T-cell (primary cell): Measurements from ENCODE around the gene CLSTN2. TPM values are rescaled to one million over a fixed set of nuclear protein-coding genes. Genes with fewer than 3 reads are reported as not detected.

Experiments
- ATAC-seq, 4 experiments: fragments of 200-7000 bp in 3 of 4; fragments of 150-1000 bp in 1 of 4; cut with Tn5 transposase; replicated peaks in 1 of 4; 1 replicate in 3 of 4; 2 replicates in 1 of 4; pipeline ENCODE4 v1.10.0; 2021; ENCODE audit warnings: moderate library complexity in 3 of 4, mild to moderate bottlenecking in 2 of 4, moderate number of reproducible peaks in 1 of 4
- CTCF ChIA-PET, 2 donors: fragments of 300-600 bp; sonication (Branson Sonifier 250); formaldehyde crosslinking; loops; one replicate each; lab custom pipeline; 2022; ENCODE audit warnings: antibody characterized with exemption in 2 of 2; lab: Charles Lee
- POLR2A ChIA-PET, 2 donors: fragments of 300-600 bp; sonication (Branson Sonifier 250); formaldehyde crosslinking; loops; one replicate each; lab custom pipeline; 2022; ENCODE audit warnings: antibody characterized with exemption in 2 of 2; lab: Charles Lee
- DNase-seq, 35 experiments: peaks; one replicate each; pipeline versions ENCODE4 v3.0.0 to v3.0.0-alpha.2; 2013 to 2023
- H3K27ac ChIP-seq: one replicate; pipeline ENCODE4 v1.5.1; 2013; ENCODE audit warnings: low read length
- H3K27me3 ChIP-seq, 2 experiments: replicated peaks in 1 of 2; 1 replicate in 1 of 2; 2 replicates in 1 of 2; pipeline versions ENCODE4 v1.6.1 to v1.7.0; 2013; ENCODE audit warnings: low read length in 1 of 2, mixed read lengths in 1 of 2; ENCODE audit not compliant: control insufficient read depth in 2 of 2, insufficient read depth in 2 of 2; ENCODE audit errors: extremely low read depth in 1 of 2
- H3K36me3 ChIP-seq, 2 donors: 1 replicate in 1 of 2; 2 replicates in 1 of 2; pipeline versions ENCODE4 v1.6.1 to v1.7.0; 2013; ENCODE audit warnings: low read length in 1 of 2; ENCODE audit not compliant: control insufficient read depth in 2 of 2, insufficient read depth in 1 of 2; ENCODE audit errors: extremely low read depth in 1 of 2
- H3K4me1 ChIP-seq, 2 experiments: 1 replicate in 1 of 2; 2 replicates in 1 of 2; pipeline versions ENCODE4 v1.6.1 to v1.7.0; 2013; ENCODE audit warnings: low read length in 2 of 2, mixed read lengths in 1 of 2; ENCODE audit not compliant: insufficient read depth in 2 of 2, control insufficient read depth in 1 of 2; ENCODE audit errors: extremely low read depth in 1 of 2
- H3K4me3 ChIP-seq, 2 donors: 1 replicate in 1 of 2; 2 replicates in 1 of 2; pipeline versions ENCODE4 v1.5.1 to v1.7.0; 2013; ENCODE audit warnings: mild to moderate bottlenecking in 2 of 2, low read length in 1 of 2, moderate library complexity in 1 of 2; ENCODE audit not compliant: control insufficient read depth in 1 of 2; ENCODE audit errors: extremely low read depth in 1 of 2
- H3K9me3 ChIP-seq: 2 replicates; pipeline ENCODE4 v1.7.0; 2013
- H3K27ac Mint-ChIP-seq, 2 donors: one replicate each; pipeline ENCODE4 v1.8.0; 2020 to 2021; ENCODE audit warnings: mild to moderate bottlenecking in 2 of 2, mixed read lengths in 2 of 2
- H3K27me3 Mint-ChIP-seq, 2 donors: one replicate each; pipeline ENCODE4 v1.8.0; 2021 to 2022; ENCODE audit warnings: mixed read lengths in 2 of 2
- H3K36me3 Mint-ChIP-seq: one replicate; pipeline ENCODE4 v1.8.0; 2021; ENCODE audit warnings: mixed read lengths
- H3K4me1 Mint-ChIP-seq, 3 donors: one replicate each; pipeline ENCODE4 v1.8.0; 2020 to 2022; ENCODE audit warnings: mixed read lengths in 3 of 3, mild to moderate bottlenecking in 1 of 3
- H3K4me3 Mint-ChIP-seq, 3 donors: one replicate each; pipeline ENCODE4 v1.8.0; 2020 to 2022; ENCODE audit warnings: mild to moderate bottlenecking in 3 of 3, mixed read lengths in 3 of 3, moderate library complexity in 3 of 3
- H3K9me3 Mint-ChIP-seq, 3 donors: one replicate each; pipeline ENCODE4 v1.8.0; 2020 to 2022; ENCODE audit warnings: mixed read lengths in 3 of 3
- WGBS: methylation state at CpG from one replicate; pipeline ENCODE4 v1.1.5; 2013; ENCODE audit warnings: missing lambda C conversion rate; ENCODE audit not compliant: insufficient coverage; 5-methylcytosine and 5-hydroxymethylcytosine counted together
- total RNA-seq, 35 experiments: library from RNA in 6 of 35; stranded (reverse) in 6 of 35; fragments of 120-200 nt in 1 of 35; gene quantifications; one replicate each; pipeline versions ENCODE4 v1.2.1 to v1.2.4 and lab custom pipeline; 2013 to 2026

CLSTN2 gene
- total RNA-seq, 5 donors from 2014 or later (not counting 1 experiment from before 2014, with no cell fraction given), result under 0.01 to 0.12 (median 0.03) TPM; not detected in 2

DNA sequence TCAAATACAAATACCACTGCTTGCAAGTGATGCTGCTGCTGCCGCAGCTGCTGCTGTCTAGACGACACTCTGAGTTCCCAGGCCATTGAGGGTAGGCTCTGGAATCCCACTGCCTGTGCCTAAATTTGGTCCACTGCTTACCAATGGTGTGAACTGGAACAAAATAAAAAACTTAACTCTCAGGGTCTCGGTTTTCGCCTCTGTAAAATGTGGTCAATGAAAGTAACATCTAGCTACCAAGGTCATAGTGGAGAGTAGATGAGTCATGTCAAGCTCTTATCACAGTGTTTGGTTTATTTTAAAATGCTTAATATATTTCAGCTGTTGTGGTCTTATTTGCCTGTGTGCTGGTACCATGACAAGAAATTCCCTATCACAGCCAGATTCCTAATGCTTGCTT, 299.3 kb downstream of the CLSTN2 start:
- H3K4me3 ChIP-seq, result no peak overlapping the region
- H3K27ac Mint-ChIP-seq, result no peak overlapping the region
- DNase-seq (no peak), ATAC-seq (no peak)
- H3K9me3 ChIP-seq, result no peaks in the 10 kb centered on the region
- no peaks in the 10 kb centered on the region for H3K4me1 ChIP-seq
- CTCF ChIA-PET, result interaction anchor here in 1 of 2 donors (0.5 kb wide), 1 partner anchor 362 kb away, joined by 4 read pairs; no protein-coding TSS in a partner anchor
- H3K27ac ChIP-seq, result no peak overlapping the region
- H3K4me3 Mint-ChIP-seq, result no peak overlapping the region
- H3K36me3 Mint-ChIP-seq, result no peaks in the 10 kb centered on the region
- WGBS, result 92% methylated on average over 2 of the region's 4 CpGs
- POLR2A ChIA-PET, result no interaction called here
- no peaks in the 10 kb centered on the region for H3K36me3 ChIP-seq
- no peaks in the 10 kb centered on the region for H3K27me3 ChIP-seq
- H3K4me1 Mint-ChIP-seq, result no peaks in the 10 kb centered on the region
- H3K27me3 Mint-ChIP-seq, result peaks cover 2 to 5% of the 10 kb centered on the region in 2 donors
- peaks cover 0 to 12% (median 0%) of the 10 kb centered on the region in 3 donors for H3K9me3 Mint-ChIP-seq

DNA sequence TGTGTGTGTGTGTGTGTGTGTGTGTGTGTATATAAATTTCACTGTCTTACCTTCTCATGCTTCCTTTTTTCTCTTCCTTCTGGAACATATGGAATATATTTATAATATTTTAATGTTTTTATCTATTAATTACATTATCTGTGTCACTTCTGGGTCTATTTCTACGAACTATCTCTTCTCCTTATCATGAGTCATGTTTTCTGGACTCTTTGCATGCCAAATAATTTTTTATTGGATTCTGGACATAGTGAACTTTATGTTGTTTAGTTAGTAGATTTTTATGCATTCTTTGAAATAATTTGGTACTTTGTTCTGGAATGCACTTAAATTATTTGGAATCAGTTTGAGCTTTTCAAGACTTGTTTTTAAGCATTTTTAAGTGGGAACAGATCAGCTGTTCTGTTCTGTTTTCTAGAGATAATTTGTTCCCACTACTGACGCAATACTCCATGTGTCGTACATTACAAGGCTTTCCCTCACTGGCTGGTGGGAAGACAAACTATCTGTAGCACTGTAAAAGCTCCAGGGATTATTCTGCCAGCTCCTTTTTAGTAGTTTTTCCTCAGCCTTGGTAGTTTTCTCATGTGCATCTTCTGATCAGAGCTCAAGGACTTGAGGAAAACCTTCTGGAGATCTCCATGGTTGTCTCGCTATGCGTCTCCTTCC, 302.0 kb downstream of the CLSTN2 start:
- Histone ChIP-seq H3K36me3 (no peaks in the 10 kb centered on the region), H3K27me3 (no peaks in the 10 kb centered on the region), H3K9me3 (no peaks in the 10 kb centered on the region), H3K4me1 (no peaks in the 10 kb centered on the region), H3K27ac (no peak overlapping the region), H3K4me3 (no peak overlapping the region)
- H3K4me1 Mint-ChIP-seq, result no peaks in the 10 kb centered on the region
- H3K27me3 Mint-ChIP-seq, result peaks cover 2 to 5% of the 10 kb centered on the region in 2 donors
- H3K9me3 Mint-ChIP-seq, result peaks cover 0 to 4% (median 0%) of the 10 kb centered on the region in 3 donors
- DNase-seq (no peak), ATAC-seq (no peak)
- ChIA-PET CTCF (no interaction called here), POLR2A (no interaction called here)
- no peaks in the 10 kb centered on the region for H3K36me3 Mint-ChIP-seq
- no peak overlapping the region for H3K27ac Mint-ChIP-seq
- H3K4me3 Mint-ChIP-seq, result no peak overlapping the region
- WGBS, result 95% methylated on average over 4 of the region's 5 CpGs

DNA sequence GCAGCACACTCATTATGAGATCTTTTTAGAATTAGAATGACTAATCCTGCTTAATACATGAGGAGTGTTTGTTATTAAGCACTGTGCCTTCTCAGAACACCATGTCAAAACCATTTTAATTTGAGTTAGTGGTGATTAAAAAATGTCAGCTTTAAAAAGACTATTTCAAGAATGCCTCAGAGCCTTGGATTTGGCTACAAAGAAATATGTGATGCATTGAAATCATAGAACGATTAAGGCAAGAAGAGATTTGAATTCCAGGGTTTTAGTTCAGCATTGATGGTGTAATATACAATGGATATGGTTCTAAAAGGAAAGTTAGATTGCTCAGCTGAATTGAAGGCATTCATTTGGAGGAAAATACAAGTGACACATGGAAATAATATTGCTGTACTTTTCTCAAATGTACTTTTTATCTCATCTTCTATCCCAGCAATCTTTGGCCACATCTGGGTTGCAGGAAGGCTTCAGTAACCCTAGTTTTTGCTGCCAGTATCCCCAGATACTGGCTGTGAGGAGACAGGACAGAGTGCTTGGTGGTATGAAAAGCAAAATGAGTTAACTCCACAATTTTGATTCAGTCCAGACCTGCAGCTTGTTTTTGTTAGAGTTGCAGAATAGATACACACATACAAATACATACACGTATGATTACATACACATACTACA, 303.8 kb downstream of the CLSTN2 start:
- ATAC-seq, result no peak
- 89% methylated on average over 1 of the region's 2 CpGs for WGBS
- CTCF ChIA-PET, result no interaction called here

DNA sequence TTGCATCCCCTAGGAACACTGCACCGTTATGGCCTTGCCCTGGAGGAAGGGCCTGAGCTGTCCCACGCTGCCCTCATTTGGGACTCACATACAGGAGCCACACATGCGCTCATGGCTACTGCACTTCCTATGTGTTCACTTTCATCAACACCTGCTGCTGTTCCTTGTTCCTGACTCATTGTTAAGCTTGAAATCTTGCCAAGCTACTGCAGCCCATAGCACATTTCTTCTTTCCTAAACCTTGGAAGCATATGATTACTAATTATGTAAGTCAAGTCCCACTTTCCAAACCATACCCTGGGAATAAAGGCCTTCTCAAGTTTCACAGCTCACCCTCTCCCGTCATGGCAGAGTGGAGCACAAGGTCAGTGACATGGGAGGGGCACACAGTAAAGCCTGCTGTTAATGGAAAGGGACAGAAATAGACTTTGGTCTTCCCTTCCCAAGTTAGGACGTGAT, 307.9 kb downstream of the CLSTN2 start:
- Mint-ChIP-seq H3K27me3 (no peaks in the 10 kb centered on the region), H3K36me3 (no peaks in the 10 kb centered on the region), H3K27ac (no peak overlapping the region), H3K9me3 (no peaks in the 10 kb centered on the region), H3K4me3 (no peak overlapping the region), H3K4me1 (no peaks in the 10 kb centered on the region)
- Histone ChIP-seq H3K9me3 (no peaks in the 10 kb centered on the region), H3K4me3 (no peak overlapping the region), H3K4me1 (no peaks in the 10 kb centered on the region), H3K36me3 (no peaks in the 10 kb centered on the region), H3K27ac (no peak overlapping the region), H3K27me3 (peaks cover 0 to 3% of the 10 kb centered on the region in 2 experiments)
- DNase-seq (no peak), ATAC-seq (no peak)
- WGBS, result 78% methylated on average over 3 of the region's 5 CpGs
- ChIA-PET CTCF (no interaction called here), POLR2A (no interaction called here)

More for the DNA sequence above, 303.8 kb downstream of the CLSTN2 start:
- Mint-ChIP-seq H3K36me3 (no peaks in the 10 kb centered on the region), H3K9me3 (peaks cover 0 to 4% (median 0%) of the 10 kb centered on the region in 3 donors), H3K27ac (no peak overlapping the region), H3K27me3 (peaks cover 2 to 5% of the 10 kb centered on the region in 2 donors), H3K4me3 (no peak overlapping the region), H3K4me1 (no peaks in the 10 kb centered on the region)
- peaks cover 0 to 3% of the 10 kb centered on the region in 2 experiments for H3K27me3 ChIP-seq
- no peaks in the 10 kb centered on the region for H3K36me3 ChIP-seq
- H3K4me1 ChIP-seq, result no peaks in the 10 kb centered on the region
- no peak for DNase-seq
- no peak overlapping the region for H3K4me3 ChIP-seq
- no peaks in the 10 kb centered on the region for H3K9me3 ChIP-seq
- POLR2A ChIA-PET, result no interaction called here
- no peak overlapping the region for H3K27ac ChIP-seq

DNA sequence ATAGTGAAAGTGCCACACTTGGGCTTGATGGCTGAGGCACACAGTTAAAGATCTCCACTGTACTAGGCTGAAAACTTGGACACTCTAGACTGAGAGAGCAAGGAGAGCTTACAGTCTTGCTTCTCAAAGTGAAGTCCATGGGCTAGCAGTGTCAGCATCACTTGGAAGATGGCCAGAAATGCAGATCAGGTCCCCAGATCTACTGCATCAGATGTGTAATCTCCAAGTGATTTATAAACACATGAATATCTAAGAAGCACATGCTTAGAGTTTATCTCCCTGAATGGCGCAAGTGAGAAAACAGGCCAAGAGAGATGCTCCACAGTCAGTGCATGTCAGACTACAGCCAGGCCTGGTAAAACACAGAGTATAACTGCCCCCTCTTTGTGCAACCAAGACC, 308.6 kb downstream of the CLSTN2 start:
- ATAC-seq (no peak), DNase-seq (no peak)
- ChIA-PET POLR2A (no interaction called here), CTCF (no interaction called here)
- Histone ChIP-seq H3K4me1 (no peaks in the 10 kb centered on the region), H3K36me3 (no peaks in the 10 kb centered on the region), H3K9me3 (no peaks in the 10 kb centered on the region), H3K27me3 (peaks cover 0 to 3% of the 10 kb centered on the region in 2 experiments), H3K27ac (no peak overlapping the region), H3K4me3 (no peak overlapping the region)
- Mint-ChIP-seq H3K27me3 (no peaks in the 10 kb centered on the region), H3K4me3 (no peak overlapping the region), H3K36me3 (no peaks in the 10 kb centered on the region), H3K9me3 (no peaks in the 10 kb centered on the region), H3K27ac (no peak overlapping the region), H3K4me1 (no peaks in the 10 kb centered on the region)
- no CpG with 5 or more reads among the region's 1 CpG for WGBS

DNA sequence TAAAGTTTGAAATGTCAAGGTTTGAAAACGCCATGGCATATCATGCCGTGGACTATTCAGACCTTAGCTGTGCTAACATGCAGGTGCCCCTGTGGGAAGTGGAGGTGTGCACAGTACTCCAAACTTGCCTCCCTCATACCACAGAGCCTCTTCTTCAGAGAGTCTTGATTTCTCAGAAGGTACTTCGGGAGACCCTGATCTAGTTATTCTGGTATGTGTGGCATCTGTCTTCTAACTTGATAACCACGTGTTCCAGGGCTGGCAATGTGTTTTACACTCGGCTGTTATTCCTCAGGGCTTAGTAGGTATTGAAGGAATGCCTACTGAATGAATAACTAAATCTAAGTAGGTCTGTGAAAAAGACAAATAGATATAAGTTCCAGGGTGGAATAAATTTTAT, 309.9 kb downstream of the CLSTN2 start:
- Histone ChIP-seq H3K9me3 (no peaks in the 10 kb centered on the region), H3K27ac (no peak overlapping the region), H3K4me1 (no peaks in the 10 kb centered on the region), H3K27me3 (peaks cover 0 to 3% of the 10 kb centered on the region in 2 experiments), H3K36me3 (no peaks in the 10 kb centered on the region), H3K4me3 (no peak overlapping the region)
- Mint-ChIP-seq H3K27me3 (no peaks in the 10 kb centered on the region), H3K4me1 (no peaks in the 10 kb centered on the region), H3K36me3 (no peaks in the 10 kb centered on the region), H3K4me3 (no peak overlapping the region), H3K9me3 (no peaks in the 10 kb centered on the region), H3K27ac (no peak overlapping the region)
- ChIA-PET CTCF (no interaction called here), POLR2A (no interaction called here)
- 47% methylated on average over 2 of the region's 5 CpGs for WGBS
- DNase-seq, result no peak
- no peak for ATAC-seq
